GM23338 (cell line): ENCODE data around the gene TDRD7. TPM values are rescaled to one million over a fixed set of nuclear protein-coding genes. Genes with fewer than 3 reads are reported as not detected.

ENCODE experiments used
- ATAC-seq: fragments of 200-7000 bp; cut with Tn5 transposase; 3 replicates; pipeline ENCODE4 v1.9.1; 2020
- DNase-seq: peaks from one replicate; pipeline ENCODE4 v3.0.0-alpha.2; 2015; ENCODE audit warnings: low spot score
- H2AFZ ChIP-seq: fragments of 200-600 bp; sonication (generic); 2 replicates; pipeline ENCODE4 v1.8.0; 2016; ENCODE audit warnings: antibody characterized with exemption, mild to moderate bottlenecking, moderate library complexity
- H3F3A ChIP-seq: fragments of 200-600 bp; sonication (generic); replicated peaks from 2 replicates; pipeline ENCODE4 v1.8.0; 2017; ENCODE audit warnings: antibody characterized with exemption, mixed run types, low read depth
- H3K27ac ChIP-seq: fragments of 200-600 bp; sonication (generic); 2 replicates; pipeline ENCODE4 v1.6.1; 2016; ENCODE audit warnings: low read depth
- H3K27me3 ChIP-seq: fragments of 200-600 bp; sonication (generic); 2 replicates; pipeline ENCODE4 v1.8.0; 2016; ENCODE audit warnings: mild to moderate bottlenecking, mixed run types, moderate library complexity; ENCODE audit not compliant: insufficient read depth
- H3K36me3 ChIP-seq: fragments of 200-600 bp; sonication (generic); 2 replicates; pipeline ENCODE4 v1.8.0; 2016; ENCODE audit warnings: mild to moderate bottlenecking; ENCODE audit not compliant: insufficient read depth
- H3K4me1 ChIP-seq: fragments of 200-600 bp; sonication (generic); 2 replicates; pipeline ENCODE4 v1.8.0; 2016; ENCODE audit warnings: mild to moderate bottlenecking, moderate library complexity; ENCODE audit not compliant: insufficient read depth
- H3K4me2 ChIP-seq: fragments of 200-600 bp; sonication (generic); 2 replicates; pipeline ENCODE4 v1.7.1; 2017; ENCODE audit warnings: mixed run types
- H3K4me3 ChIP-seq: fragments of 200-600 bp; sonication (generic); 2 replicates; pipeline ENCODE4 v1.6.1; 2016; ENCODE audit warnings: mixed run types
- H3K79me2 ChIP-seq: fragments of 200-600 bp; sonication (generic); replicated peaks from 2 replicates; pipeline ENCODE4 v1.8.0; 2017; ENCODE audit warnings: mild to moderate bottlenecking; ENCODE audit not compliant: insufficient read depth
- H3K9me2 ChIP-seq: fragments of 200-600 bp; sonication (generic); 2 replicates; pipeline ENCODE4 v1.8.0; 2017; ENCODE audit not compliant: insufficient read depth
- H4K20me1 ChIP-seq: fragments of 200-600 bp; sonication (generic); replicated peaks from 2 replicates; pipeline ENCODE4 v1.8.0; 2017; ENCODE audit warnings: mild to moderate bottlenecking; ENCODE audit not compliant: insufficient read depth
- H3K27ac Mint-ChIP-seq: 2 replicates; pipeline ENCODE4 v1.8.0; 2020; ENCODE audit warnings: inconsistent platforms, mild to moderate bottlenecking, moderate library complexity, mixed read lengths
- H3K27me3 Mint-ChIP-seq: 3 replicates; pipeline ENCODE4 v1.8.0; 2022; ENCODE audit warnings: low read depth, mild to moderate bottlenecking, moderate library complexity, mixed read lengths, inconsistent platforms; ENCODE audit not compliant: insufficient read depth, poor library complexity
- H3K36me3 Mint-ChIP-seq: 3 replicates; pipeline ENCODE4 v1.8.0; 2021; ENCODE audit warnings: low read depth, mild to moderate bottlenecking, inconsistent platforms, moderate library complexity, mixed read lengths
- H3K4me1 Mint-ChIP-seq: 3 replicates; pipeline ENCODE4 v1.8.0; 2020; ENCODE audit warnings: mild to moderate bottlenecking, inconsistent platforms, mixed read lengths
- H3K4me3 Mint-ChIP-seq: 3 replicates; pipeline ENCODE4 v1.8.0; 2021; ENCODE audit warnings: moderate library complexity, mild to moderate bottlenecking, inconsistent platforms, mixed read lengths
- H3K9me3 Mint-ChIP-seq: 3 replicates; pipeline ENCODE4 v1.8.0; 2020; ENCODE audit warnings: moderate library complexity, mild to moderate bottlenecking, inconsistent platforms, mixed read lengths
- CTCF ChIP-seq, 2 experiments: fragments of 200-600 bp in 1 of 2; sonication (generic) in 1 of 2; conservative IDR thresholded peaks; 2 replicates each; pipeline versions ENCODE4 v1.5.1 to v1.6.1; 2016 to 2017; ENCODE audit warnings: antibody characterized with exemption in 2 of 2, low read depth in 2 of 2, mild to moderate bottlenecking in 2 of 2, moderate library complexity in 1 of 2
- ETS1 ChIP-seq: IDR thresholded peaks from 2 replicates; pipeline ENCODE4 v1.6.1; 2016; ENCODE audit warnings: antibody characterized with exemption
- JUNB ChIP-seq: IDR thresholded peaks from one replicate; pipeline ENCODE4 v1.6.1; 2016; ENCODE audit warnings: antibody characterized with exemption; ENCODE audit not compliant: unreplicated experiment
- NANOG ChIP-seq: IDR thresholded peaks from 2 replicates; pipeline ENCODE4 v1.6.1; 2016; ENCODE audit warnings: antibody characterized with exemption, borderline replicate concordance
- STAT1 ChIP-seq: IDR thresholded peaks from one replicate; pipeline ENCODE4 v1.6.1; 2016; ENCODE audit warnings: antibody characterized with exemption; ENCODE audit not compliant: unreplicated experiment
- ZNF114 ChIP-seq: fragments of 250-450 bp; sonication (Bioruptor Pico); IDR thresholded peaks from 2 replicates; pipeline ENCODE4 v1.5.0; 2020; ENCODE audit warnings: mild to moderate bottlenecking, moderate library complexity
- ZNF331 ChIP-seq: fragments of 250-450 bp; sonication (Bioruptor Pico); IDR thresholded peaks from 2 replicates; pipeline ENCODE4 v1.5.0; 2020; ENCODE audit warnings: low read depth, mild to moderate bottlenecking, moderate library complexity
- polyA plus RNA-seq: library from polyadenylated mRNA; unstranded; fragments of >200 nt; fragmentation: Nextera tagmentation; extraction: Ambion mirVana; gene quantifications from 2 replicates; pipeline ENCODE4 v1.2.1, GENCODE V29; 2016
- total RNA-seq: library from RNA; depleted of rRNA; stranded (reverse); fragments of >200 nt; shearing (Covaris generic); gene quantifications from 2 replicates; pipeline ENCODE4 v1.2.3, GENCODE V29; 2014
- TF ChIP-seq, protein P1 (sequence below): IDR thresholded peaks from one replicate; pipeline ENCODE4 v1.6.1; 2018; ENCODE audit warnings: antibody characterized with exemption; ENCODE audit not compliant: unreplicated experiment

TDRD7 gene
- total and polyA plus RNA-seq, 2 experiments from 2014 or later = 1.7 to 3.1 TPM

DNA sequence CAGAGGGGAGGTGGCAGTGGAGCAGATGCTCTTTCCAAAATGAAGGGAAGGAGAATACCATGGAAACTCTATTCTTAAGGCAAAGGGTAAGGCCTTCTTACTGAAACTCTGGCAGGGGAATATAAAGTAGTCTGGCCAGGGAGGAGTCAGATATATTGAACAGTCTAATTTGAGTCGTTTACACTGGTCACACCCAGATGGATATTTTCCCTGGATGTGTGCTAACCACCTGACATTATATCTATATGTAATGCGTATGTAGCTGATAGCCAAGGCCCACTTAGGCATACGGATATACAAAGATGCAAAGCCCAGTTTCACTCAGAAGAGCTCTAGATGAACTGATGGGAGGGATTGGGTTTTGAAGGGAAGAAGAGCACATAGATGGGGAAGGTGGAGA lies 7.0 kb downstream of the TDRD7 start (continued):
- TF ChIP-seq, protein P1, sequence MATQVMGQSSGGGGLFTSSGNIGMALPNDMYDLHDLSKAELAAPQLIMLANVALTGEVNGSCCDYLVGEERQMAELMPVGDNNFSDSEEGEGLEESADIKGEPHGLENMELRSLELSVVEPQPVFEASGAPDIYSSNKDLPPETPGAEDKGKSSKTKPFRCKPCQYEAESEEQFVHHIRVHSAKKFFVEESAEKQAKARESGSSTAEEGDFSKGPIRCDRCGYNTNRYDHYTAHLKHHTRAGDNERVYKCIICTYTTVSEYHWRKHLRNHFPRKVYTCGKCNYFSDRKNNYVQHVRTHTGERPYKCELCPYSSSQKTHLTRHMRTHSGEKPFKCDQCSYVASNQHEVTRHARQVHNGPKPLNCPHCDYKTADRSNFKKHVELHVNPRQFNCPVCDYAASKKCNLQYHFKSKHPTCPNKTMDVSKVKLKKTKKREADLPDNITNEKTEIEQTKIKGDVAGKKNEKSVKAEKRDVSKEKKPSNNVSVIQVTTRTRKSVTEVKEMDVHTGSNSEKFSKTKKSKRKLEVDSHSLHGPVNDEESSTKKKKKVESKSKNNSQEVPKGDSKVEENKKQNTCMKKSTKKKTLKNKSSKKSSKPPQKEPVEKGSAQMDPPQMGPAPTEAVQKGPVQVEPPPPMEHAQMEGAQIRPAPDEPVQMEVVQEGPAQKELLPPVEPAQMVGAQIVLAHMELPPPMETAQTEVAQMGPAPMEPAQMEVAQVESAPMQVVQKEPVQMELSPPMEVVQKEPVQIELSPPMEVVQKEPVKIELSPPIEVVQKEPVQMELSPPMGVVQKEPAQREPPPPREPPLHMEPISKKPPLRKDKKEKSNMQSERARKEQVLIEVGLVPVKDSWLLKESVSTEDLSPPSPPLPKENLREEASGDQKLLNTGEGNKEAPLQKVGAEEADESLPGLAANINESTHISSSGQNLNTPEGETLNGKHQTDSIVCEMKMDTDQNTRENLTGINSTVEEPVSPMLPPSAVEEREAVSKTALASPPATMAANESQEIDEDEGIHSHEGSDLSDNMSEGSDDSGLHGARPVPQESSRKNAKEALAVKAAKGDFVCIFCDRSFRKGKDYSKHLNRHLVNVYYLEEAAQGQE = no peak
- TF ChIP-seq CTCF (conservative IDR thresholded peaks at IDR 0.05; ENCODE audit: low read depth in 2 of 2) (no peak), ZNF114 (CRISPR knock-in tag) (no peak), ZNF331 (CRISPR knock-in tag) (no peak), JUNB (no peak), NANOG (no peak)

- Histone ChIP-seq H3K79me2 (no peaks in the 10 kb centered on the region), H3K4me3 (no peak overlapping the region), H3K36me3 (no peaks in the 10 kb centered on the region), H3K4me2 (no peak overlapping the region), H3F3A (no peaks in the 10 kb centered on the region), H4K20me1 (no peaks in the 10 kb centered on the region), H3K4me1 (peaks cover 8% of the 10 kb centered on the region; the same call in 1 of the 2 replicates), H3K27ac (no peak overlapping the region), H2AFZ (no peak overlapping the region), H3K27me3 (peaks cover 3% of the 10 kb centered on the region), H3K9me2 (no peaks in the 10 kb centered on the region)
- ATAC-seq (peak; percentile 24; the same call in 1 of the 3 replicates), DNase-seq (no peak)
- H3K27me3 Mint-ChIP-seq = no peaks in the 10 kb centered on the region
- no peaks in the 10 kb centered on the region for H3K9me3 Mint-ChIP-seq
- H3K27ac Mint-ChIP-seq = no peak overlapping the region
- no peaks in the 10 kb centered on the region for H3K36me3 Mint-ChIP-seq
- H3K4me1 Mint-ChIP-seq = peaks cover 8% of the 10 kb centered on the region
- no peak overlapping the region for H3K4me3 Mint-ChIP-seq
- TF ChIP-seq CTCF (conservative IDR thresholded peaks at IDR 0.05; ENCODE audit: low read depth in 2 of 2) = no peak
- TF ChIP-seq JUNB = no peak
- no peak for TF ChIP-seq NANOG
- TF ChIP-seq, protein P1 = no peak
- TF ChIP-seq STAT1 = no peak
- no peak for TF ChIP-seq ETS1
Measured at GRCh38 chr9:97419309-97419867, 7.5 kb downstream of the TDRD7 start.
